ENCODE results near the gene GRM8.

Gene GRM8

DNA sequence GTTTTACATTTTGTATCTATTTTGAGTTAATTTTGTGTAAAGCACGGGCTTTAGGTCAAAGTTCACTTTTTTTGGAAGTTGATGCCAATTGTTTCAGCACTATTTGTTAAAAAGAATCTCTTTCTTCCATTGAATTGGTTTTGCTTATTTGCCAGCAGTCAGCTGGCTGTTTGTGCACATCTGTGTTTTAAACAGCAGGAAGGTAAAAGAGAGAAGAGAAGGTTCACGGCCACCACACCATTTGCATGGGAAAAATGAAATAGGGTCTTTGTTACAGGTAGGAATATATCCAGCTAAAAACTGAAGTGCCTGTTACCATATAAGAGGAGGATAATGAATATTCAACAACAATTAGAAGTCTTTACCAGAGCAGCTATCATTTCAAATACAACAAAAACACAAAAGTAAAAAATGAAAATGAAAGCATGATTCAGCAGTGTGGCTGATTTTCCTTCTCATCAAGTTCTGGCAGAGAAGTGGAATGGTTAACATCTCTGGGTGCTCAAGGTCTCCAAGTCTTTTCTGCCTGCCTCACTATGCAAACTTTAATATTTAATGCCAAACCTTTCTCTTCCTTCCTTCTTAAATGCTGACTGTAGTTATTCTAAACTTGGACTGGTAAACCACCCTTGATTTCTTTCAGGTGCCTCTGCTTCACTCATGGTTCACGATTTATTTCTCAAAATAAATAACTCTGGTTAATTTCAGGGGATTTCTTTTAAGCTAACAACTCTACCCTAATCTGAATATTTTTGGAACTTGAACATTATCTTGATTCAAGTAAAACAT lies 841.5 kb downstream of the GRM8 start:
- DNase-seq: no peak

DNA sequence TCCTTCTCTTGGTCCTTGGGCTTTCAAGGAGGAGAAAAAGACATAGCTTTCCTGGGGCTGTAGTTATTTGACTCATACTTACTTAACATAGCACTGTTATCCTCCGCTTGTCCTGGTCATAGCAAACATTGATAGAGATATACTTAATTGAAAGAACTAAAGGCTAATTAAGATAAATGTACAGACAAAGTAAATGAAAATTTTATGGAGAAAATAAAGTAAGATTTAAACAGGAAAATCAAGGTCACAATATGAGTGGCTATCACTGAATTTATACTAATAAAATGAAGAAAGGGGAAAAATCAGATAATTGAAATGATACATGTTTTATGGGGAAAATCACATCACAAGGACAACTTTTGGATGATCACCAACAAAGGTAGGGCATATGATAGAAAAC lies 849.7 kb downstream of the GRM8 start:
- no peak for DNase-seq

DNA sequence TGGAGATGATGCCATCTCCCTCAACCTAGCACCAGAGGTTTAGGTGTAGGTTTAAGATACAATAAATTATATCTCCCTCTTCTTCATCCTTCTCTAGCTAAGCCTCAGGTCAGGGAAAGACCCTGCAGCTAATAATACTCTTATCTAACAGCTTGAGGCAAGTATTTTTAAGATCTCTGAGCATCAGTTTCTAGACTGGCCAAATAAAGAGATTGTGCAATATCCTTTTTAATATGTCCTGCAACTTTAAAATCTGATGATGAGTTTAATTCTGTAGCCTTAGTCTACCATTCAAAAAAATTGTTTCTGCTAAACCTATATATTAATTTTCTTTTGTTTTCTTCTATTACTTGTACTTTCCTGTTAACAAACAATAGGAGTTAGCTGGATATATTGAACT lies 850.8 kb downstream of the GRM8 start:
- DNase-seq: no peak

DNA sequence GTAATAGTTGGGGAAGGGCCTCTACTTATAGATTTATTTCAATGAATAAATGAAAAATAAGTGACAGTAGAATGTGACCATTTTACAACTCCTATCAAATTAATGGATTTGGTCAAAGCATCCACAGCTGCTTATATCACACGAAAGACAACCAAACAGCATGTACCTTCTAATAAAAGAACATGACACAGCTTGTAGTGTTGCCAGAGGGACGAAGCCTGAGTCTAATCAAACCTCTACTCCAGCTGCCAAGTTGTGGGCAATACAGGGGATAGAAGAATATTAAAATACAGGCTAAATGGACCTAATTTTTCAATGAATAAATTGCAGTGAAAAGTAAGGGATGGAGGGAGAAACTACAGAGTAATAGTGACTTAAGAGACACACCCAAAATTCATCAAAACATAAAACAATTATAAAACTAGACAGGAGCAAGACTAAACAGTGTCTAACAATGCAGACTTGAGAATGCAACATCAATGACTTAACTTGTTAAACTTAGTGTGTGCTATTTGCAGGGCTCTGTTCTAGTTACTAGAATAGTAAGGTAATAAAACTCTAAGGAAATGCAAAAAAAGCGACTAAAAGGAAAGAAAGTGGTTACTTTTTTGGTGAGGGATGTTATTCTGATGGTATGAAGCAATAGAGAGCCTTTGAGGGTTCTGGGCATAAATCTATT lies 853.8 kb downstream of the GRM8 start:
- no peak for DNase-seq

DNA sequence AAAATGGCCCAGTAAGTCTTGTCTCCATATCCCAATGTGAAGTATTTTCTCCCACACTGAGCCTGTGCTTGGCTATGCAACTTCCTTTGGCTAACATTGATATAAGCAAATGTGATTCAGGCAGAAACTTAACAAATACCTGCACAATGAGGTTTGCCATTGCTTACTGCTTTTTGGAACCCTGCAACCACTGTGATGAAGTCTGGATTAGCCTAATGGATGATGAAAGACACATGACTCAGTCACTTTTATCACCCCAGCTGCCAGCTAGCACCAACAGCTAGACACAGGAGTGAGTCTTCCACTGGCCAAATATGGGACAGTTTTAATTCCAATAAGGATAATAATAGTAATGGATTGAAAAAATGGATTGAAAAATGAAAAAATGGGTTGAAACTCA lies 854.5 kb downstream of the GRM8 start:
- DNase-seq: no peak

DNA sequence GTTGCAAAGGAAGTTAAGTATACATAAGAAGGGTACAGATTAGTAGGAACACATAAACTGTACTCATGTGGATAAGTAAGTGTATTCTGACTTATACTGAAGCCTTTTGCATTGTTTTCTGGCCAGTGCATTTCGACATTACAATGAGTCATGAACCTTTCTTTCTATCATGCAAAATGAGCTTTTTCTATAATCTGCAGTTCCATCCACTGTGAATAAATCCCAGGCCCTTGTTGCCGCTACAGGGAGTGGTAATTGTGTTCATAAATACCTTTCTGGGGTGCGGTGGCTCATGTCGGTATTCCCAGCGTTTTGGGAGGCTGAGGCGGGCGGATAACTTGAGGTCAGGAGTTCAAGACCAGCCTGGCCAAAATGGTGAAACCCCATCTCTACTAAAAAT lies 858.3 kb downstream of the GRM8 start:
- DNase-seq: no peak
